Cardiac fibroblast (primary cell): Measurements from ENCODE around the gene ADAR.

Source experiments
- DNase-seq, 2 donors: peaks; one replicate each; pipeline versions ENCODE4 v3.0.0 to v3.0.0-alpha.2; 2010; ENCODE audit warnings: low read depth in 2 of 2
- H3K4me3 ChIP-seq, 2 donors: replicated peaks in 1 of 2; 1 replicate in 1 of 2; 2 replicates in 1 of 2; pipeline ENCODE4 v1.5.1; 2011; ENCODE audit warnings: low read depth in 2 of 2, low read length in 2 of 2, mild to moderate bottlenecking in 2 of 2, moderate library complexity in 1 of 2
- CTCF ChIP-seq: IDR thresholded peaks from one replicate; pipeline ENCODE4 v1.5.1; 2011; ENCODE audit warnings: low read depth, mild to moderate bottlenecking, low read length, inconsistent platforms

ADAR gene

GRCh38 chr1:154594811-154595210, 13.2 kb downstream of the ADAR start:
- DNase-seq, result no peak
- TF ChIP-seq CTCF, result no peak
- H3K4me3 ChIP-seq, result no peak overlapping the region

GRCh38 chr1:154593390-154593789, 14.6 kb downstream of the ADAR start:
- no peak for DNase-seq
- H3K4me3 ChIP-seq, result no peak overlapping the region
- no peak for TF ChIP-seq CTCF

- H3K4me3 ChIP-seq, result no peak overlapping the region
- no peak for TF ChIP-seq CTCF
- no peak for DNase-seq
Measured at GRCh38 chr1:154591206-154591605, 16.8 kb downstream of the ADAR start.

GRCh38 chr1:154590756-154591155, 17.2 kb downstream of the ADAR start:
- TF ChIP-seq CTCF, result no peak
- no peak overlapping the region for H3K4me3 ChIP-seq
- no peak for DNase-seq

- TF ChIP-seq CTCF, result no peak
- no peak overlapping the region for H3K4me3 ChIP-seq
- no peak for DNase-seq
Measured at GRCh38 chr1:154589780-154590179, 18.2 kb downstream of the ADAR start.

- no peak overlapping the region for H3K4me3 ChIP-seq
- no peak for TF ChIP-seq CTCF
- no peak for DNase-seq
Measured at GRCh38 chr1:154586641-154587040, 21.3 kb downstream of the ADAR start.

- DNase-seq, result no peak
- no peak for TF ChIP-seq CTCF
- no peak overlapping the region for H3K4me3 ChIP-seq
Measured at GRCh38 chr1:154586231-154586630, 21.8 kb downstream of the ADAR start.
